GM18499 (cell line): ENCODE data around the gene ZPR1.
"Not testable (repeated sequence)": the region's sequence is repeated elsewhere in the genome, so short reads cannot be mapped to it uniquely, and the experiment has no call there.

Experiments
- ATAC-seq: cut with Tn5 transposase; IDR thresholded peaks from one replicate; pipeline ENCODE4 v1.9.1; 2021; ENCODE audit warnings: moderate number of reproducible peaks; ENCODE audit not compliant: insufficient read depth, unreplicated experiment

Gene ZPR1

DNA sequence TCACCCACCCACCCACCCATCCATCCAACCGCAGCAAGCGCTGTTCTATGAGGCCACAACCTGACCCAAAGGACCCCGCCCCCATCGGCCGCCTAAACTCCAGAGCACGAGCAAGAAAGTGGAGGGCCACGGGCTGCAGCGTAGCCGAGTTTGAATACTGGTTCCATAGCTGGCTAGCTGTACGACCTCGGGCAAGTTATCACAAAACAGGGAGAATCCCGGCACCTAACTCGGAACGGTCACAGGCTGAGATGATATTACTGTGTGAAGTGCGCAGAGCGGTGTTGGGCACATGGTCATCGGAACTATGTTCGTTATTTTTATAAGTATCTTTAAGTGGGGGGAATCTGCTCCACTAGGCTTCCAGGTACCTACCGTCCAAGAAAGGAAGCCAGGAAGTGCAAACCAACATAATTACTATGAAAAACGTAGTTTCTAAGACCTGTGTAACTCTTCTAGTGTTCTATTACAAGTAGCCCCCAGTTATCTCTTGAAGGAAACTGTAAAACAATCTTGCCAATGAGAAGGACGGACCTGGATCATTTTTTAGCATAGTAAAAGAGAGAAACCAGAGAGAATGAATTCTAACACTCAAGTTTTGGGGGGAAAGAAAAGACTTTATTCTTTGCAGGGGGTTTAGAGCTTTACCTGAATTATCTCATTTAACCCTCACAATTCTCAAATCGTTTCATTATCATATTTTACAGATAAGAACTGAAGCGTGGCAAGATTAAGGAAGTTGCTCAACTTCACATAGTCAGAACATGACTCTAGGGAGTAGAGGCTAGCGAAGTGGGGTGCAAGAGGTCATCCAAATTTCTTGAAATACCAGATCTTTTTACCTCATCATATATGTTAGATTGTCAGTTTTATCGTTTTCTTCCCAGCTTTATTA is 14.4 kb downstream of the ZPR1 start:
- peak; percentile 19 for ATAC-seq

- peak; percentile 49 for ATAC-seq
These were observed 15.2 kb downstream of the ZPR1 start, which contains the start of gene BUD13 for GRCh38 chr11:116772443-116773202. Gene BUD13, minus strand, starts transcription at chr11:116772987. Its CDS starts 23 bp downstream, at chr11:116772964.

DNA sequence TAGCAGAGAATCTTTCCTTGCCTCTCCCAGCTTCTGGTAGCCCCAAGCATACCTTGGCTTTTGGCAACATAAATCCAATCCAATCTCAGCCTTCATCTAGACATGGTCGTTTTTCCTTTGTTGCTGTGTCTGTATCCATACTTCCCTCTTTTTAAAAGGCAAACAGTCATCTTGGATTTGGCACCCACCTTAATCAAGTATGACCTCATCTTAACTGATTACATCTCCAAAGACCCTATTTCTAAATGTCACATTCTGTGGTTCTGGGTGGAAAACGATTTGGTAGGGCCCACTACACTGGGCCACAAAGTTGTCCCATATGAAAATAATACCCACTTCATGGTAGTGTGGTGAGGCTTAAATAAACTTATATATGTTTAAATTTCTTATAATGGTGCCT is 15.9 kb downstream of the ZPR1 start:
- no peak for ATAC-seq

DNA sequence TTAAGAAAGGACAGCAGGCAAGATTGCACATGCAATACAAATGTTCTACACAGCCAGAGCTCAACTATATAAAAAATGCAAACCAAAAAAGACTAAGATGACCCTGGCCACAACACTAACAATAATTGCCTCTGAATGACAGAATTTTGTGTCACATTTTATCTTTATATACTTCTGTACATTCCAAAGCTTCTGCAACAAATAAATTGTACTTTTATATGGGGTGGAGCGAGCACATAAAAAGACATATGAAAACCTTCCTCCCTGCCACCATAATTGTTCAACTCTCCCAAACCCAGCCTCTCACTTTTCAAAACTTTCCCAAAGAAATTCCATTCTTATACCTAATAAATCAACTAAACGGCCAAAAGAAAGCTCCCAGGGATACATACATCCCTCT is 25.7 kb downstream of the ZPR1 start:
- ATAC-seq = no peak

- ATAC-seq = not testable (repeated sequence)
These were observed 31.8 kb downstream of the ZPR1 start for GRCh38 chr11:116756044-116756443.

- ATAC-seq = no peak
These were observed 37.6 kb downstream of the ZPR1 start for GRCh38 chr11:116750070-116750718.

GRCh38 chr11:116742104-116742503 is 45.7 kb downstream of the ZPR1 start:
- ATAC-seq = no peak

- ATAC-seq = no peak
These were observed 47.1 kb downstream of the ZPR1 start for GRCh38 chr11:116740741-116741140.

GRCh38 chr11:116738975-116739374 is 48.8 kb downstream of the ZPR1 start:
- no peak for ATAC-seq

GRCh38 chr11:116736763-116737162 is 51.1 kb downstream of the ZPR1 start:
- no peak for ATAC-seq

GRCh38 chr11:116733969-116734508 is 53.8 kb downstream of the ZPR1 start:
- no peak for ATAC-seq

DNA sequence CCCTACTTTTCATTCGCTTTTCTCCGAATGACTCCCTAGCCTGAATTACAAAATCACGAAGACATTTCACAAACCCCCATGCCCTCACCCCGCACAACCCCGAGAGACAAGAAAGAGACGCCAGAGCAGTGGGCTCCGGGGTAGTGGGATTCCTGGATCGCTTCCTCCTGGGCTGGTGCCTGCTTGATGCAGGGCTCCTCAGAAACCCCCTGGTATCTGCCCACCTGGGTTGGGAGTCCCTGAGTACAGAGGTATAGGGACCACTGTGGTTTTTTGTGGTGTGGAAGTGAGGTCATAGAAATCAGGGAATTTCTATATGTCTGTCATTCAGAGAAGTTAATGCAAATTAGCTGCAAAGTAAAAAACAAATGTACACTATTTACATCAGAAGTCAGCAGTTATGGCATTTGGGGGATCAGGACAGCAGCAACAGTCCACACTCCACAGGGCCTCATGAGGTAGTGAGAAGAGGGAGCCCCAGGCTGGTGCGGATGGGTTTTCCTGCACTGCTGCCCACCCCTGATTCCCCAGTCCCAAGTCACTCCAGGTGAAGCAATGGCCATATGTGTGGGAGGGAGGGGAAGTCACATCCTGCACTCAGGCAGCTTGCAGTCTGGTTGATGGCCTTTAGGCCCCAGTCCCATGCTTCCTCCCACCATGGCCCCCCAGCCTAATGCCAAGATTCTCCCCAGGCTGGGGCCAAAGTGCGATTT is 54.6 kb downstream of the ZPR1 start:
- no peak for ATAC-seq

- no peak for ATAC-seq
These were observed 55.4 kb downstream of the ZPR1 start for GRCh38 chr11:116732271-116733042.

DNA sequence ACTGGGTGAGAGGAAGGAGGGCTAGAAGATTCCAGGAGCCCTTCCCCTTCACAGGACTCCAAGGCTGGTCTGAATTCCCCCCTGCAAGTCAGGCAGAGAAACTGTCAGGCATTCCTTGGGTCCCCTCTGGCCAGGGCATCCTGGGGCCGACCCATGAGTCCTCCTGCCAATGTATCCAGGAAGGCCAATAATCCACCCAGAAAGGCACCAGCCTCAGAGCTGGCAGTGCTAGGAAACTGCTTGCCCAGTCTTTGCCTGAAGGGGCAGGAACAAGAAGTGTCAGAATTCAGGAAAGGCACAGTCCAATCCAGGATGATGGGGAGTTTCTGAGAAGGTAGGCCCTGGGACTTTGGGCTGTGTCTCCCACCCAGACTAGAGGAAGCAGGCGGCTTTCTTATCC is 56.0 kb downstream of the ZPR1 start:
- ATAC-seq = no peak

DNA sequence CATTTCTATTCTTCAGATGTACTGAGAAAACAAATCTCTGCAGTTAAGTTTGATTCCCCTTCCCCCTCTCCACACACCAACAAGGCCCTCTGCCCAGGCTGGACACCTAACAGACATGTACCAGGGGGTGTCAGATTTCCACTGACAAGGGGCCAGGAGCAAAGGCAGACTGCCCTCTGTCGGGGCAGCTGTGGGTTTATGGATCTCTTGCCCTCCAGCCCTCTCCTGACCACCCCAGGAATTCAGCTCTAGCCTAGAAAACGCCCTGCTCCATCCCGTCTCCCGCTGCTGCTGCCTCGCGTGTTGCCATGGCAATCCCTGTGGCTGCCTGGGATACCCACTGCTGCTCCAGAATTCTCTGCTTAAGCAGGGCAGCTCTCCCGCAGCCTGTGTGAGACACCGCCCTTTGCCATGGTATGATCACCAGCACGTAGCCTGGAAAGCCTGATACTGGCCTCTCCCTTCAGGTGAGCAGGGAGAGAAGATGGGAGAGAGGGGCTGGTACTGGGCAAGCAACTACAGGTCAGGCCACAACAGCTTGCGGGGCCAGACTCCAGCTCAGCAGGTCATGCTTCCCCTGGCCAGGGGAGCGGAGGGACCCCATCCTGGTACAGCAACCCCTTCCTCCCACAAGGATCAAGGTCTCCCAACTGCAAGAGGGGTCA is 56.6 kb downstream of the ZPR1 start:
- ATAC-seq = no peak

- ATAC-seq = no peak
These were observed 57.2 kb downstream of the ZPR1 start for GRCh38 chr11:116730601-116731000.

GRCh38 chr11:116730241-116730561 is 57.6 kb downstream of the ZPR1 start:
- no peak for ATAC-seq

GRCh38 chr11:116729501-116730240 is 58.2 kb downstream of the ZPR1 start:
- ATAC-seq = no peak
